ENCODE measurements around the gene RNF166.

Gene RNF166

DNA sequence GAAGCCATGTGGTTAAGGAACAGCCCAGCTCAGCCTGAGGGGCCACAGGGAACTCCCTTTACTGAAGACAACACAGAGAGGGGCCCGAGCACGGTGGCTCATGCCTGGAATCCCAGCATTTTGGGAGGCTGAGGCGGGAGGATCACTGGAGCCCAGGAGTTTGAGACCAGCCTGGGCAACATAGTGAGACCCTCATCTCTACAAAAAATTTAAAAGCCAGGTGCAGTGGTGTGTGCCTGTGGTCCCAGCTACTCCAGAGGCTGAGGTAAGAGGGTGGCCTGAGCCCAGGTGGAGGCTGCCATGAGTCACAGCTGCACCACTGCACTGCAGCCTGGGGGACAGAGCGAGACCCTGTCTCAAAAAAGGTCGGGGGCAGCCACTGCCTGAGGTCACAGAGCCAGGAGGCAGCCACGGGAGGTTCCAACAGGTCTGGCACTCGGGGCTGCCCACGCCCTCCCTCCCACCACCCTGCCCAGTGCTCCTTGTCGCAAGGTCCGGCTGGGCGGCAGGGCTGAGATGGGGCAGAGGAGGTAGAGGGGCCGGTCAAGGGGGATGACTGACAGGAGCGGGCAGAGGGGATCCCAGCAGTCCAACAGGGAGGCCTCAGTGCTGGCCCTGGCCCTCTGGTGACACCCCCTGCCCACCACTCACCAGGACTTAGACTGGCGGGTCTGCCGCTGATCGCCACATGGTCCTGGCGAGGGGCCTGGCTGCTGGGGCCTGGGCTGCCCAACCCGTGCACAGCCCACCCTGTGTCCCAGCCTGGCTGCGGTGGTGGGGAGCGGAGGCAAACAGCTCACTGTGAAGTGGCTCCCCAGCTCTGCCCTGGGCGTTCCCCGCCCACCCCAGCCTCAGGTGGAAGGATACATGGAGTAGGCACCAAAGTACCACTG lies 58.8 kb downstream of the RNF166 start:
- H3K27ac Mint-ChIP-seq = peak overlapping the region in 1 of 2 donors; percentile 77
- ATAC-seq (replicated peaks) (no peak), DNase-seq (no peak)
- H3K4me3 Mint-ChIP-seq = no peak overlapping the region
- H3K27me3 Mint-ChIP-seq = no peaks in the 10 kb centered on the region
- H3K9me3 Mint-ChIP-seq = no peaks in the 10 kb centered on the region
- H3K4me1 Mint-ChIP-seq (ENCODE audit: low read depth in 2 of 2) = peaks cover 20 to 24% of the 10 kb centered on the region in 2 donors
- H3K36me3 Mint-ChIP-seq (ENCODE audit: insufficient read depth) = peaks cover 69% of the 10 kb centered on the region

All from effector memory CD8-positive, alpha-beta T cell (primary cell).